HUES6 (cell line): ENCODE measurements around the gene TCF3.

Experiments
- H3K27ac ChIP-seq: 2 replicates; pipeline ENCODE4 v1.7.0; 2013; ENCODE audit warnings: low read depth, mild to moderate bottlenecking, low read length, inconsistent platforms
- H3K27me3 ChIP-seq: 2 replicates; pipeline ENCODE4 v1.6.1; 2013; ENCODE audit warnings: low read length; ENCODE audit not compliant: control insufficient read depth, insufficient read depth
- H3K36me3 ChIP-seq: 2 replicates; pipeline ENCODE4 v1.6.1; 2013; ENCODE audit warnings: low read length; ENCODE audit not compliant: control insufficient read depth, insufficient read depth
- H3K4me1 ChIP-seq: 2 replicates; pipeline ENCODE4 v1.6.1; 2013; ENCODE audit warnings: low read length; ENCODE audit not compliant: control insufficient read depth, insufficient read depth
- H3K4me3 ChIP-seq: 2 replicates; pipeline ENCODE4 v1.5.1; 2013; ENCODE audit warnings: low read depth, low read length
- H3K9ac ChIP-seq: one replicate; pipeline ENCODE4 v1.6.1; 2013; ENCODE audit warnings: mild to moderate bottlenecking, low read length
- H3K9me3 ChIP-seq: 2 replicates; pipeline ENCODE4 v1.6.1; 2013; ENCODE audit warnings: low read depth, low read length; ENCODE audit not compliant: control insufficient read depth, insufficient read depth

The TCF3 gene

DNA sequence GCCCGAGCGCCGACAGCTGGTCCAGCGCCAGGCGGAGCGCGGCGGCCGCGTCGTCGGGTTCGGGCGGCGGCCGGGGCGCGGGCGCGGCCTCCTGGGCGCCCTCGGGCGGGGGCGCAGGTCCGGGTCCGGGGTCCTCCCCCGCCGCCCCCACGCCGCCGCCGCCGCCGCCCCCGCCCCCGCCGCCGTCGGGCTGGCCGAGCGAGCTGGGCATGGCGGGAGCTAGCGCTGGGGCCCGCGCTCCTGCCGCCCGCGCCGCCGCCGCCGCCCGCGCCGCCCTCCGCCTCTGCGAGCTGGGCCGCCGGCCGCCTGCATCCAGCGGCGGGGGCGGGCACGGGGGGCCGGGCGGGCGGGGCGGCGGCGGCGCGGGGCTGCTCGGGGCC is 84.6 kb downstream of the TCF3 start:
- H3K27ac ChIP-seq = no peak overlapping the region
- peaks cover 20% of the 10 kb centered on the region for H3K36me3 ChIP-seq
- peaks cover 24% of the 10 kb centered on the region for H3K27me3 ChIP-seq
- peaks cover 7% of the 10 kb centered on the region for H3K4me1 ChIP-seq
- H3K9me3 ChIP-seq = no peaks in the 10 kb centered on the region
- H3K4me3 ChIP-seq = no peak overlapping the region
- no peak overlapping the region for H3K9ac ChIP-seq

- H3K27me3 ChIP-seq = peaks cover 24% of the 10 kb centered on the region
- peak overlapping the region; percentile 93 for H3K4me3 ChIP-seq
- no peaks in the 10 kb centered on the region for H3K9me3 ChIP-seq
- peaks cover 25% of the 10 kb centered on the region for H3K36me3 ChIP-seq
- H3K9ac ChIP-seq = peak overlapping the region; percentile 99
- H3K4me1 ChIP-seq = peaks cover 7% of the 10 kb centered on the region
- peak overlapping the region; percentile 90 for H3K27ac ChIP-seq
Measured at GRCh38 chr19:1567116-1567847, 85.1 kb downstream of the TCF3 start.

- Histone ChIP-seq H3K27ac (peak overlapping the region; percentile 90), H3K9ac (peak overlapping the region; percentile 99)
Measured at GRCh38 chr19:1566392-1567115, 85.9 kb downstream of the TCF3 start.

GRCh38 chr19:1563251-1563650 is 89.2 kb downstream of the TCF3 start:
- Histone ChIP-seq H3K4me3 (no peak overlapping the region), H3K4me1 (peaks cover 7% of the 10 kb centered on the region), H3K27me3 (no peaks in the 10 kb centered on the region), H3K27ac (no peak overlapping the region), H3K36me3 (peaks cover 25% of the 10 kb centered on the region), H3K9ac (no peak overlapping the region), H3K9me3 (no peaks in the 10 kb centered on the region)

More at GRCh38 chr19:1566392-1567115, 85.9 kb downstream of the TCF3 start:
- peak overlapping the region; percentile 93 for H3K4me3 ChIP-seq
- H3K36me3 ChIP-seq = peaks cover 25% of the 10 kb centered on the region
- peaks cover 7% of the 10 kb centered on the region for H3K4me1 ChIP-seq
- no peaks in the 10 kb centered on the region for H3K9me3 ChIP-seq
- peaks cover 24% of the 10 kb centered on the region for H3K27me3 ChIP-seq

GRCh38 chr19:1561236-1561842 is 91.1 kb downstream of the TCF3 start:
- Histone ChIP-seq H3K4me3 (no peak overlapping the region), H3K27me3 (no peaks in the 10 kb centered on the region), H3K27ac (no peak overlapping the region), H3K9ac (peak overlapping the region; percentile 41), H3K36me3 (peaks cover 33% of the 10 kb centered on the region), H3K4me1 (peaks cover 7% of the 10 kb centered on the region), H3K9me3 (no peaks in the 10 kb centered on the region)

DNA sequence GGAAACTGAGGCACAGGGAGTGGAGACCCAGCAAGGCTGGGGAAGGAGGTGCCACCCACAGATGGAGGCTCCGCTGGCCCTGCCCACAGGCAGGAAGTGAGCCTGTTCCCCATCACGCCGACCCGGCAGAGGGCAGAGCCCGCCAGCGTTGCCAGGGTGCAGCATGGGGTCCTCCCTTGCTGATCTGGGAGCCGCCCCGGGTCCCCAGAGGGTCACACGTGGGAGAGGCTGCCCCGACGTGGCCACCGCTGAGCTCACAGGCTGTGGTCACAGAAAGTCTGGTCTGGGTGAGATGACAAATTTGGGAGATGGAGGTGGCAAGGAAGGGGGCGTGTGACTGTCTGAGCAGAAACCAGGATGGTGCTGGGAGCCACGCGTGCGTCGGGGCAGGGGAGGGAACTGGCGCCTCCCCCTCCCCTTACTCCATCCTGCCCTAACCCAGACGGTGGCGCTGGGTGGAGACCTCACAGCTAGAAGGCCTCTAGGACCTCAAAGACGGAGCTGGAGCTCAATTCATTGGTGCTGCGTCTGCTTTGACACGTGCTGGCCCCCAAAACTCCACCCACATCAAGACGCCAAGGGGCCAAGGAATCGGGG is 92.0 kb downstream of the TCF3 start:
- H3K9ac ChIP-seq = no peak overlapping the region
- H3K36me3 ChIP-seq = peaks cover 35% of the 10 kb centered on the region
- no peaks in the 10 kb centered on the region for H3K4me1 ChIP-seq
- no peak overlapping the region for H3K27ac ChIP-seq
- H3K27me3 ChIP-seq = no peaks in the 10 kb centered on the region
- H3K4me3 ChIP-seq = no peak overlapping the region
- no peaks in the 10 kb centered on the region for H3K9me3 ChIP-seq
